Thyroid gland (tissue), 4 donors: Measurements from ENCODE around the gene COX20.

Experiments used
- POLR2A ChIP-seq, 2 donors: fragments of 450-650 bp; IDR thresholded peaks; one replicate each; pipeline ENCODE4 v1.6.1; 2017; ENCODE audit warnings: antibody characterized with exemption in 2 of 2, mild to moderate bottlenecking in 2 of 2, moderate library complexity in 1 of 2
- TF ChIP-seq, protein P1 (sequence below), 6 experiments: fragments of 200-600 bp in 3 of 6; fragments of 450-650 bp in 3 of 6; sonication (generic) in 3 of 6; IDR thresholded peaks; one replicate each; pipeline ENCODE4 v1.5.1; 2016 to 2019; ENCODE audit warnings: antibody characterized with exemption in 6 of 6, mild to moderate bottlenecking in 2 of 6, inconsistent platforms in 1 of 6, moderate library complexity in 1 of 6

GRCh38 chr1:244807138-244807537, 28.3 kb upstream of the COX20 start:
- TF ChIP-seq, protein P1, sequence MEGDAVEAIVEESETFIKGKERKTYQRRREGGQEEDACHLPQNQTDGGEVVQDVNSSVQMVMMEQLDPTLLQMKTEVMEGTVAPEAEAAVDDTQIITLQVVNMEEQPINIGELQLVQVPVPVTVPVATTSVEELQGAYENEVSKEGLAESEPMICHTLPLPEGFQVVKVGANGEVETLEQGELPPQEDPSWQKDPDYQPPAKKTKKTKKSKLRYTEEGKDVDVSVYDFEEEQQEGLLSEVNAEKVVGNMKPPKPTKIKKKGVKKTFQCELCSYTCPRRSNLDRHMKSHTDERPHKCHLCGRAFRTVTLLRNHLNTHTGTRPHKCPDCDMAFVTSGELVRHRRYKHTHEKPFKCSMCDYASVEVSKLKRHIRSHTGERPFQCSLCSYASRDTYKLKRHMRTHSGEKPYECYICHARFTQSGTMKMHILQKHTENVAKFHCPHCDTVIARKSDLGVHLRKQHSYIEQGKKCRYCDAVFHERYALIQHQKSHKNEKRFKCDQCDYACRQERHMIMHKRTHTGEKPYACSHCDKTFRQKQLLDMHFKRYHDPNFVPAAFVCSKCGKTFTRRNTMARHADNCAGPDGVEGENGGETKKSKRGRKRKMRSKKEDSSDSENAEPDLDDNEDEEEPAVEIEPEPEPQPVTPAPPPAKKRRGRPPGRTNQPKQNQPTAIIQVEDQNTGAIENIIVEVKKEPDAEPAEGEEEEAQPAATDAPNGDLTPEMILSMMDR (IDR thresholded peaks at IDR 0.05): no peak
- no peak for TF ChIP-seq POLR2A (IDR thresholded peaks at IDR 0.05)
